IPS-15b (cell line): ENCODE data around the gene ELK3.

ENCODE experiments used
- H3K27me3 ChIP-seq: one replicate; pipeline ENCODE4 v1.6.1; 2013; ENCODE audit warnings: low read length; ENCODE audit not compliant: control insufficient read depth, insufficient read depth
- H3K36me3 ChIP-seq: one replicate; pipeline ENCODE4 v1.6.1; 2013; ENCODE audit warnings: low read length; ENCODE audit not compliant: control insufficient read depth, insufficient read depth
- H3K4me1 ChIP-seq: one replicate; pipeline ENCODE4 v1.6.1; 2013; ENCODE audit warnings: mild to moderate bottlenecking, low read length; ENCODE audit not compliant: control insufficient read depth, insufficient read depth
- H3K4me3 ChIP-seq: one replicate; pipeline ENCODE4 v1.5.1; 2013; ENCODE audit warnings: low read depth, low read length
- H3K9ac ChIP-seq: one replicate; pipeline ENCODE4 v1.6.1; 2013; ENCODE audit warnings: low read depth, mild to moderate bottlenecking, low read length
- H3K9me3 ChIP-seq: one replicate; pipeline ENCODE4 v1.6.1; 2013; ENCODE audit warnings: mild to moderate bottlenecking, low read length; ENCODE audit not compliant: control insufficient read depth, insufficient read depth

ELK3 gene

GRCh38 chr12:96256672-96257361 is 62.6 kb downstream of the ELK3 start:
- Histone ChIP-seq H3K4me3 (no peak overlapping the region), H3K9me3 (no peaks in the 10 kb centered on the region), H3K4me1 (peaks cover 14% of the 10 kb centered on the region), H3K36me3 (peaks cover 4% of the 10 kb centered on the region), H3K27me3 (no peaks in the 10 kb centered on the region), H3K9ac (no peak overlapping the region)

- no peaks in the 10 kb centered on the region for H3K27me3 ChIP-seq
- no peak overlapping the region for H3K9ac ChIP-seq
- peaks cover 4% of the 10 kb centered on the region for H3K36me3 ChIP-seq
- H3K9me3 ChIP-seq, result no peaks in the 10 kb centered on the region
- no peak overlapping the region for H3K4me3 ChIP-seq
- peaks cover 14% of the 10 kb centered on the region for H3K4me1 ChIP-seq
Measured at GRCh38 chr12:96257550-96258103, 63.5 kb downstream of the ELK3 start.

DNA sequence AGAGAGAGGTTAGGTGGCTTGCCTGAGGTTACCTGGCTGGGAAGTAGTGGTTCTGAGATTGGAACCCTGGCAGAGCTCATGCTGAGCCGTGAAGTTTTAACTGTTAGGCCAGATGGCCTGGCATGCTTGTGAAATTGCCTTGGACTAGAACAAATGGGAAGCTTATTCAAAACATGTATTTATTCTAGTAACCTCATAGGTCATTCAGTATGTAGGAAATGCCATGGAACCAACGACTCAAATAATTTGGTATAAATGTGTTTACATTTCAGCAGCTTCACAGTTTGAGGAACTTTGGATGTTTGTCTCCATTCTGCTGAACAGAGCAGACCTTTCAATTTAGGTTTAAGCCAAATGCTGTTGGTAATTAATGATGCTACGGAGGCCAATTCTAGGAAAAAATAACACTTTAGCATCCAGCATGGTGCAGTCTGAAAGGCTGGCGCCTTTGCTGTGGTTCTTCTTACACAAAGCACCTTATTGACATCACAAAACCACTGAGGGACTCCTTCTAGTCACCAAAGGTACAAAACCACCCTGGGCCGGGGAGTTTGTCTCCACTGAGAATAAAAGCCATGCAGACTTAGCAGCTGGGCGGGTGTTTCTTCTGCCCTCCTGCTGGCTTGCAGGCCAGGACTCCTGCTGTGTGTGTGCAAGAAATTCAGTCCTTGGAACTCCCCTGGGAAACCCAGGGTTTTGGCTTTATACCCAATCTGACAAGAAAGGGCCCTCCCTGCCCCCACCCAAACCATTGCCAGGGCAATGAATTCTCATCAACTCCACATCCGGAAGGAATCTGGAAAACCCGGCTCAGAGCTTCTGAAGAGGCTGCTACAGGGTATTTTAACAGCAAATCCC is 64.2 kb downstream of the ELK3 start:
- H3K36me3 ChIP-seq, result peaks cover 4% of the 10 kb centered on the region

DNA sequence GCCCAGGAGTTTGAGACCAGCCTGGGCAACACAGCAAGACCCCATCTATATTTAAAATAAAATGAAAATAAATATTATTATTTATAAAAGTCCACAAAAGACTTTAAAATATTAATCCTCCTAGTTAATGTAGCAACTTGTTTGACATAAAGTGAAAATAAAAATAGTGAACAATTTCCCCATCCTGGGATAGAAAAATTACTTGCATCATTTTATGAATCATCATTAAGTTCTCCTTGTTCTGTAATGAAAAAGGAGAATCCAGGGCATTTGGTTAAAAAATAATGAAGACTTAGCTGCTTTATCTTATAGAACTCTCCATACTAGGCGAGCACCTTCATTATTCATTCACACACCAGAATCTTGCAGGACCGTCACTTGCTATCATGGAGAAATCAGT is 66.1 kb downstream of the ELK3 start:
- Histone ChIP-seq H3K4me3 (no peak overlapping the region), H3K9me3 (no peaks in the 10 kb centered on the region), H3K27me3 (no peaks in the 10 kb centered on the region), H3K36me3 (peaks cover 4% of the 10 kb centered on the region), H3K9ac (no peak overlapping the region), H3K4me1 (peaks cover 14% of the 10 kb centered on the region)

More for the DNA sequence above, 64.2 kb downstream of the ELK3 start:
- Histone ChIP-seq H3K9me3 (no peaks in the 10 kb centered on the region), H3K4me1 (peaks cover 14% of the 10 kb centered on the region), H3K4me3 (no peak overlapping the region), H3K9ac (no peak overlapping the region), H3K27me3 (no peaks in the 10 kb centered on the region)

DNA sequence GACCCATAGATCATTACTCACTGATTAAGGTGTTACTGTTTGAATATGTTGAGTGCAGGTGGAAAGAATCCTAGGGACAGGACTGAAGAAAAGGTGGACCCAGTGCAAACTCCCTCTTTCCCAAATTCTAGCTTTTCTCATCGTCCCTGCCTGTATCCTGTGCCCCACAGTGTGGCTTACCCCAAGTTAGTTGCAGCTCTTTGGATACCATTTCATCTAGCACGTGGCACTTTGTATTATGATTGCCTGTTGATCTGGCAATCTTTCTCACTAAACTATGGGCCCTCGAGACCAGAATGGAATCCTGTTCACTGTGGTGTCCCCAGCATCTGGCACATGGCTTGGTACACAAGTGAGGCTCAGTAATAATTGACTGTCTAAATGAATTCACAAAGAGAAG is 66.5 kb downstream of the ELK3 start:
- Histone ChIP-seq H3K9ac (no peak overlapping the region), H3K36me3 (peaks cover 4% of the 10 kb centered on the region), H3K4me1 (peaks cover 14% of the 10 kb centered on the region)

GRCh38 chr12:96261557-96261956 is 67.4 kb downstream of the ELK3 start:
- H3K4me3 ChIP-seq, result no peak overlapping the region
- no peaks in the 10 kb centered on the region for H3K27me3 ChIP-seq
- no peaks in the 10 kb centered on the region for H3K9me3 ChIP-seq
- peaks cover 14% of the 10 kb centered on the region for H3K4me1 ChIP-seq
- peaks cover 4% of the 10 kb centered on the region for H3K36me3 ChIP-seq
- H3K9ac ChIP-seq, result no peak overlapping the region

More for the DNA sequence above, 66.5 kb downstream of the ELK3 start:
- Histone ChIP-seq H3K27me3 (no peaks in the 10 kb centered on the region), H3K4me3 (no peak overlapping the region), H3K9me3 (no peaks in the 10 kb centered on the region)

DNA sequence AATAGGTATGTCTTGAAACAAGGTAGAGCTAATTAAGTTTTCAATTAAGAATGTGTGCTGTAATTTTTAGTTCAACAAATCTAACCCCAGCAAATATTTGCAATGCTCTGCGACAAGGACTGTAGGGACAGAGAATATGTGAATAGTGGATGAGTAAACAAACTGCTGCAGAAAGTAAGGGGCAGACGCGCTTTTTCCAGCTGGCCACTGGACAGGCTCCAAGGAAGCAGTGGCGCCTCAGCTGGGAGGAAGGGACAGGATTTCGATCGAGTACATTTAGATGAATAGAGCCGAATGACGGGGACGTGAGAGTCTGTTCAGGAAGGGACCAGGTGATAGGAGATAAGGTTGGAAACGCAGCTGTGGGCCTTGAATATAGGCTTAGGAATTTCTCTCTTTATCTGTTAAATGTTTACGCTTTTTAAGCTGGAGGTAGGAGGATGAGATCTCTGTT is 69.3 kb downstream of the ELK3 start:
- H3K9ac ChIP-seq, result no peak overlapping the region
- H3K4me3 ChIP-seq, result no peak overlapping the region
- peaks cover 4% of the 10 kb centered on the region for H3K36me3 ChIP-seq
- H3K27me3 ChIP-seq, result no peaks in the 10 kb centered on the region
- peaks cover 5% of the 10 kb centered on the region for H3K4me1 ChIP-seq
- no peaks in the 10 kb centered on the region for H3K9me3 ChIP-seq

GRCh38 chr12:96265400-96265799 is 71.2 kb downstream of the ELK3 start:
- Histone ChIP-seq H3K9ac (no peak overlapping the region), H3K36me3 (peaks cover 4% of the 10 kb centered on the region), H3K4me3 (no peak overlapping the region), H3K27me3 (no peaks in the 10 kb centered on the region), H3K9me3 (no peaks in the 10 kb centered on the region), H3K4me1 (no peaks in the 10 kb centered on the region)

- no peaks in the 10 kb centered on the region for H3K27me3 ChIP-seq
- H3K9me3 ChIP-seq, result no peaks in the 10 kb centered on the region
- no peaks in the 10 kb centered on the region for H3K36me3 ChIP-seq
- no peak overlapping the region for H3K4me3 ChIP-seq
- no peak overlapping the region for H3K9ac ChIP-seq
- no peaks in the 10 kb centered on the region for H3K4me1 ChIP-seq
Measured at GRCh38 chr12:96265836-96266235, 71.7 kb downstream of the ELK3 start.

- Histone ChIP-seq H3K4me3 (no peak overlapping the region), H3K36me3 (no peaks in the 10 kb centered on the region), H3K9me3 (no peaks in the 10 kb centered on the region), H3K4me1 (no peaks in the 10 kb centered on the region), H3K27me3 (no peaks in the 10 kb centered on the region), H3K9ac (no peak overlapping the region)
Measured at GRCh38 chr12:96266238-96266637, 72.1 kb downstream of the ELK3 start.

- H3K36me3 ChIP-seq, result peaks cover 3% of the 10 kb centered on the region
- no peaks in the 10 kb centered on the region for H3K27me3 ChIP-seq
Measured at GRCh38 chr12:96271469-96272199, 77.5 kb downstream of the ELK3 start.

More at GRCh38 chr12:96271469-96272199, 77.5 kb downstream of the ELK3 start:
- Histone ChIP-seq H3K4me1 (no peaks in the 10 kb centered on the region), H3K4me3 (no peak overlapping the region), H3K9me3 (no peaks in the 10 kb centered on the region), H3K9ac (no peak overlapping the region)
